Left lung (tissue), 10 donors: Measurements from ENCODE around the gene PLOD3. TPM values are rescaled to one million over a fixed set of nuclear protein-coding genes. Genes with fewer than 3 reads are reported as not detected.
"Not testable (repeated sequence)": the region's sequence is repeated elsewhere in the genome, so short reads cannot be mapped to it uniquely, and the experiment has no call there.

Source experiments
- ATAC-seq: fragments of 200-7000 bp; cut with Tn5 transposase; one replicate; pipeline ENCODE4 v1.9.1; 2020; ENCODE audit warnings: moderate library complexity
- DNase-seq, 4 donors: peaks; one replicate each; pipeline ENCODE4 v3.0.0-alpha.2; 2013 to 2020
- H3K27ac ChIP-seq, 2 donors: fragments of 200-600 bp; sonication (generic) in 1 of 2; one replicate each; pipeline versions ENCODE4 v1.5.0 to v1.8.0; 2020 to 2021
- H3K27me3 ChIP-seq, 2 donors: fragments of 200-600 bp; sonication (generic) in 1 of 2; one replicate each; pipeline versions ENCODE4 v1.5.0 to v1.8.0; 2020 to 2021
- H3K36me3 ChIP-seq, 2 donors: fragments of 200-600 bp; sonication (generic) in 1 of 2; one replicate each; pipeline versions ENCODE4 v1.5.0 to v1.8.0; 2020 to 2021
- H3K4me1 ChIP-seq, 2 donors: fragments of 200-600 bp; one replicate each; pipeline ENCODE4 v1.8.0; 2021
- H3K4me3 ChIP-seq, 2 donors: fragments of 200-600 bp; sonication (generic) in 1 of 2; one replicate each; pipeline versions ENCODE4 v1.5.0 to v1.8.0; 2020 to 2021; ENCODE audit warnings: mild to moderate bottlenecking in 1 of 2
- H3K9me3 ChIP-seq, 2 donors: fragments of 200-600 bp; sonication (generic) in 1 of 2; one replicate each; pipeline versions ENCODE4 v1.5.0 to v1.8.0; 2020 to 2021
- CTCF ChIP-seq, 2 donors: fragments of 200-600 bp; sonication (generic) in 1 of 2; IDR thresholded peaks; one replicate each; pipeline versions ENCODE4 v1.5.0 to v1.8.0; 2021; ENCODE audit warnings: antibody characterized with exemption in 2 of 2
- intact Hi-C, 2 donors: fragments of 100-400 bp; cut with DNase I; formaldehyde crosslinking; loops; one replicate each; pipeline versions ENCODE4 v1.11.2 to v1.14.2; 2022
- polyA plus RNA-seq, 6 donors: library from polyadenylated mRNA; unstranded; fragments of 120-200 nt; gene quantifications; one replicate each; pipeline ENCODE4 v1.2.1, GENCODE V29; 2013; ENCODE audit not compliant: insufficient read length in 6 of 6
- total RNA-seq, 2 donors: library from RNA; stranded (reverse); fragmentation: NEBNext Ultra II Directional; extraction: Animal tissue kit (Norgen Biotek cat#: 25700); gene quantifications; one replicate each; pipeline ENCODE4 v1.2.1, GENCODE V29; 2021
- donor health status: DM: no; HTN: yes; CAD: no.
- donor health status: DM: no; HTN: no; CAD: no.

The PLOD3 gene
- total and polyA plus RNA-seq, 8 donors, result 60.9 to 120 (median 66.2) TPM

GRCh38 chr7:101200862-101201599 is 16.4 kb downstream of the PLOD3 start, which contains the start of gene MOGAT3:
MOGAT3 (minus strand) TSS chr7:101201036; CDS start chr7:101200854, 182 bp downstream.
- no peak for ATAC-seq
- Histone ChIP-seq H3K4me3 (no peak within 1 kb of the TSS), H3K4me1 (peaks cover 0 to 4% of the 10 kb centered on the region in 2 donors), H3K9me3 (no peaks in the 10 kb centered on the region), H3K36me3 (peaks cover 0 to 4% of the 10 kb centered on the region in 2 donors), H3K27me3 (peaks cover 27 to 75% of the 10 kb centered on the region in 2 donors), H3K27ac (no peak within 1 kb of the TSS)
- no peak for TF ChIP-seq CTCF (IDR thresholded peaks at IDR 0.05)
- DNase-seq, result no peak
- intact Hi-C loops, result no loop called here

GRCh38 chr7:101200504-101200861 is 16.9 kb downstream of the PLOD3 start:
- no peak for TF ChIP-seq CTCF (IDR thresholded peaks at IDR 0.05)

GRCh38 chr7:101199522-101199921 is 17.9 kb downstream of the PLOD3 start:
- intact Hi-C loops, ATAC-seq, H3K4me3 ChIP-seq, DNase-seq, H3K36me3 ChIP-seq, H3K27ac ChIP-seq, H3K4me1 ChIP-seq, H3K9me3 ChIP-seq: not testable (repeated sequence)
- H3K27me3 ChIP-seq, result peaks cover 27 to 89% of the 10 kb centered on the region in 2 donors

More at GRCh38 chr7:101200504-101200861, 16.9 kb downstream of the PLOD3 start:
- Histone ChIP-seq H3K27ac (no peak overlapping the region), H3K27me3 (peaks cover 27 to 81% of the 10 kb centered on the region in 2 donors), H3K4me1 (peaks cover 0 to 4% of the 10 kb centered on the region in 2 donors), H3K4me3 (no peak overlapping the region), H3K36me3 (no peaks in the 10 kb centered on the region), H3K9me3 (no peaks in the 10 kb centered on the region)
- no peak for ATAC-seq
- intact Hi-C loops, result no loop called here
- DNase-seq, result no peak

- Histone ChIP-seq H3K4me3 (no peak overlapping the region), H3K27me3 (peaks cover 27 to 94% of the 10 kb centered on the region in 2 donors), H3K4me1 (no peaks in the 10 kb centered on the region), H3K36me3 (no peaks in the 10 kb centered on the region), H3K9me3 (no peaks in the 10 kb centered on the region), H3K27ac (no peak overlapping the region)
- ATAC-seq, result no peak
- intact Hi-C loops, result no loop called here
- no peak for TF ChIP-seq CTCF (IDR thresholded peaks at IDR 0.05)
- no peak for DNase-seq
Measured at GRCh38 chr7:101198476-101198875, 18.9 kb downstream of the PLOD3 start.

GRCh38 chr7:101197991-101198390 is 19.4 kb downstream of the PLOD3 start:
- no peak overlapping the region for H3K27ac ChIP-seq
- H3K27me3 ChIP-seq, result peaks cover 27 to 89% of the 10 kb centered on the region in 2 donors
- no peaks in the 10 kb centered on the region for H3K9me3 ChIP-seq
- TF ChIP-seq CTCF (IDR thresholded peaks at IDR 0.05), result no peak
- H3K4me1 ChIP-seq, result no peaks in the 10 kb centered on the region
- DNase-seq (no peak), ATAC-seq (no peak)
- no peak overlapping the region for H3K4me3 ChIP-seq
- H3K36me3 ChIP-seq, result no peaks in the 10 kb centered on the region
- intact Hi-C loops, result no loop called here
